Measurements from ENCODE around the gene LRSAM1. TPM values are rescaled to one million over a fixed set of nuclear protein-coding genes. Genes with fewer than 3 reads are reported as not detected.
A peak's percentile ranks its signal among the peaks of the same experiment; 100 is the strongest.

LRSAM1 gene
- total and polyA plus RNA-seq, 3 donors from 2014 or later = 9.9 to 22.0 (median 20.5) TPM

DNA sequence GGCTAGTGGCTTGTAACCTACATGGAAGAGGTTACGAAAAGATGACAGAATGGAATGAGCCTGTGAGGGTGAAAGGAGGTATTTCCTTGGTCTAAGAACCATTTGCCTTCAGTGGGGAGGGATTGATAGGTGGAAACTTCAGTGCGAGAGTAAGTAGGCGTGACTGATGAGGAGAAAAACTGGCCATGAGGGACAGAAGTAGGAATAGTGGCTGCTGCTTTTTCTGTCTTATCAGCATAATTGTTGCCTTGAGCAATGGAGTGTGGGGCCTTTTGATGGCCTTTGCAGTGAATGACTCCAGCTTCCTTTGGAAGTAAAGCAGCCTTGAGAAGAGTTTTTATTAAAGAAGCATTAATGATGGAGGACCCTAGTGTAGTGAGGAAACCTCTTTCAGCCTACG lies 36.2 kb upstream of the LRSAM1 start:
- Histone ChIP-seq H3K4me3 (no peak overlapping the region), H3K9me3 (no peaks in the 10 kb centered on the region), H3K27ac (no peak overlapping the region), H3K36me3 (ENCODE audit: low read depth, missing control alignments) (no peaks in the 10 kb centered on the region), H3K27me3 (no peaks in the 10 kb centered on the region), H3K4me1 (no peaks in the 10 kb centered on the region)
- WGBS, 2 donors = 83 to 88% methylated on average over 4 of the region's 4 CpGs
- DNase-seq = no peak
- TF ChIP-seq POLR2A (IDR thresholded peaks at IDR 0.05) = no peak
- TF ChIP-seq, protein P1, sequence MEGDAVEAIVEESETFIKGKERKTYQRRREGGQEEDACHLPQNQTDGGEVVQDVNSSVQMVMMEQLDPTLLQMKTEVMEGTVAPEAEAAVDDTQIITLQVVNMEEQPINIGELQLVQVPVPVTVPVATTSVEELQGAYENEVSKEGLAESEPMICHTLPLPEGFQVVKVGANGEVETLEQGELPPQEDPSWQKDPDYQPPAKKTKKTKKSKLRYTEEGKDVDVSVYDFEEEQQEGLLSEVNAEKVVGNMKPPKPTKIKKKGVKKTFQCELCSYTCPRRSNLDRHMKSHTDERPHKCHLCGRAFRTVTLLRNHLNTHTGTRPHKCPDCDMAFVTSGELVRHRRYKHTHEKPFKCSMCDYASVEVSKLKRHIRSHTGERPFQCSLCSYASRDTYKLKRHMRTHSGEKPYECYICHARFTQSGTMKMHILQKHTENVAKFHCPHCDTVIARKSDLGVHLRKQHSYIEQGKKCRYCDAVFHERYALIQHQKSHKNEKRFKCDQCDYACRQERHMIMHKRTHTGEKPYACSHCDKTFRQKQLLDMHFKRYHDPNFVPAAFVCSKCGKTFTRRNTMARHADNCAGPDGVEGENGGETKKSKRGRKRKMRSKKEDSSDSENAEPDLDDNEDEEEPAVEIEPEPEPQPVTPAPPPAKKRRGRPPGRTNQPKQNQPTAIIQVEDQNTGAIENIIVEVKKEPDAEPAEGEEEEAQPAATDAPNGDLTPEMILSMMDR (IDR thresholded peaks at IDR 0.05) = no peak
- intact Hi-C loops (cut with DNase I; ENCODE audit: low total_unique reads) = no loop called here

GRCh38 chr9:127415657-127416056 lies 35.7 kb upstream of the LRSAM1 start:
- DNase-seq = no peak
- Histone ChIP-seq H3K27me3 (no peaks in the 10 kb centered on the region), H3K4me1 (no peaks in the 10 kb centered on the region), H3K27ac (no peak overlapping the region), H3K9me3 (no peaks in the 10 kb centered on the region), H3K4me3 (no peak overlapping the region), H3K36me3 (ENCODE audit: low read depth, missing control alignments) (no peaks in the 10 kb centered on the region)
- 84 to 100% methylated on average over 1 of the region's 1 CpG for WGBS, 2 donors
- intact Hi-C loops (cut with DNase I; ENCODE audit: low total_unique reads) = no loop called here
- TF ChIP-seq, protein P1 (IDR thresholded peaks at IDR 0.05) = no peak
- no peak for TF ChIP-seq POLR2A (IDR thresholded peaks at IDR 0.05)

DNA sequence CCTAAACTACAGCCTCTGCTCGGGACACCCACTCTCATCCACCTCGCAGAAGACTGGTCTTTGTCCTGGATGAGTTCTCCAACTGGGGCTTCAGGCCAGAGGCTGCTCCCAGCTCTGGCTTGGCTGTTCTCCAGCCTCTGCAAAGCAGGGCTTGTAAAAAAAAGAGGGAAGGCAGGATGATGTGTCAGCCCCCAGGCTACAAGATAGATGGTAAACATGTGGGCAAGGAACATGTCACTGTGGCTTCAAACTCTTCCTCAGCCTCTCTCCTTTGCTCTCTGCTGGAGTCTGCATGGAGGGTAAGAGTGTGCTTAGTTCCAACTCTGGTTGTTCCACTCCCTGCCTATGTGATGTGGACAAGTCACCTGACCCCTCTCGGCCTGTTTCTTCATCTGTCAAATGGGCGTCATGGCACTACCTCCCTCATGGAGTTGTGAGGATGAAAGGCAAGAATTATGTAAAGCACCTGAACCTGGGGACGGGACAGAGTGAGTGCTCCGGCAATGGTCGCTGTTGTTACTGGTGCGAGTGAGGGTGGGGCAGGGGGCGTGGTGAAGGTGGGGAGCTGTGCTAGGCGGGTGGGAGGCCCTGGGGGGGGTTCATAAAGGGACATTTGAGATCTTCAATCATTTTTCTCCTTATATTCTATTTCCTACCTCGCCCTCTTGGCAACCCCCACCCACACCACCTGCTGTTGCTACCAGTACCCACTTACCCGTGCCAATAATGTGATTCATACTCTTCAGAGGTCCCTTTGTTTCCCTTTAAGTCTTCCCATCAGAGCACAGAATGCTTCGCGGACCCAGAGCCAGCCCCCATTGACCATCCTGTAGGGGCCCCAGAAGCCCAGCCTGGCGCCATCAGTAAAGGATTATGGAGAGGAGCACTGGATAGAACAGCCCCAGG lies 33.9 kb upstream of the LRSAM1 start:
- WGBS, 2 donors = 81 to 88% methylated on average over 15 of the region's 15 CpGs
- H3K4me3 ChIP-seq = no peak overlapping the region
- no peak overlapping the region for H3K27ac ChIP-seq
- intact Hi-C loops (cut with DNase I; ENCODE audit: low total_unique reads) = no loop called here
- no peaks in the 10 kb centered on the region for H3K36me3 ChIP-seq (ENCODE audit: low read depth, missing control alignments)
- no peaks in the 10 kb centered on the region for H3K27me3 ChIP-seq
- TF ChIP-seq POLR2A (IDR thresholded peaks at IDR 0.05) = no peak
- TF ChIP-seq, protein P1 (IDR thresholded peaks at IDR 0.05) = no peak
- DNase-seq = no peak
- peaks cover 4% of the 10 kb centered on the region for H3K4me1 ChIP-seq
- no peaks in the 10 kb centered on the region for H3K9me3 ChIP-seq

DNA sequence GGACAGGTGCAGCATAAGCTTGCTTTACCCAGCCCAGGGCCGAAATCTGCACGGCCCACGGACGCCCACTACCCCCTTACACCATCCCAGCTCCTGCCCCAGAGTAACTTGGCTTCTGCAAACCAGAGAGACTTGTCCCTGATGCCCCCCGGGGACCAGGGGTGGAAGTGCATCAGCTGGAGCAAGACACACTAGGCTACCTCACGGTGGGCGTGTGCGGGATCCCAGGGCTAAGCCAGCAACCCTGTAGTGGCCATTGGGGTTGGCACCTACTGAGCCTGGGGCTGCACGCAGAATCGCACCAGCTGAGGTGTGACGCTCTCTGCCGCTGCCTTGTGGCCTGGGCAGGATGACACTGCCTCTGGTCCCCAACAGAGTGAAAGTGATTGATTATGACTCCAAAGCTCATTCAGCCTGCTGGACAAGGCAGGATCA lies 33.3 kb upstream of the LRSAM1 start:
- DNase-seq = peak; percentile 31
- peaks cover 10% of the 10 kb centered on the region for H3K4me1 ChIP-seq
- no peak for TF ChIP-seq POLR2A (IDR thresholded peaks at IDR 0.05)
- TF ChIP-seq, protein P1 (IDR thresholded peaks at IDR 0.05) = no peak
- no peaks in the 10 kb centered on the region for H3K9me3 ChIP-seq
- intact Hi-C loops (cut with DNase I; ENCODE audit: low total_unique reads) = no loop called here
- no peak overlapping the region for H3K27ac ChIP-seq
- WGBS, 2 donors = 68 to 96% methylated on average over 4 to 12 of the region's 12 CpGs
- H3K4me3 ChIP-seq = no peak overlapping the region
- H3K36me3 ChIP-seq (ENCODE audit: low read depth, missing control alignments) = no peaks in the 10 kb centered on the region
- no peaks in the 10 kb centered on the region for H3K27me3 ChIP-seq

All from testis (tissue), 3 donors.